GM19467 (cell line): ENCODE data around the gene GAPVD1.
"Not testable (repeated sequence)": the region's sequence is repeated elsewhere in the genome, so short reads cannot be mapped to it uniquely, and the experiment has no call there.

Source experiments
- ATAC-seq: cut with Tn5 transposase; IDR thresholded peaks from one replicate; pipeline ENCODE4 v1.9.1; 2021; ENCODE audit warnings: mild to moderate bottlenecking, moderate library complexity; ENCODE audit not compliant: unreplicated experiment

The GAPVD1 gene

GRCh38 chr9:125243792-125244260 is 17.8 kb upstream of the GAPVD1 start:
- no peak for ATAC-seq

DNA sequence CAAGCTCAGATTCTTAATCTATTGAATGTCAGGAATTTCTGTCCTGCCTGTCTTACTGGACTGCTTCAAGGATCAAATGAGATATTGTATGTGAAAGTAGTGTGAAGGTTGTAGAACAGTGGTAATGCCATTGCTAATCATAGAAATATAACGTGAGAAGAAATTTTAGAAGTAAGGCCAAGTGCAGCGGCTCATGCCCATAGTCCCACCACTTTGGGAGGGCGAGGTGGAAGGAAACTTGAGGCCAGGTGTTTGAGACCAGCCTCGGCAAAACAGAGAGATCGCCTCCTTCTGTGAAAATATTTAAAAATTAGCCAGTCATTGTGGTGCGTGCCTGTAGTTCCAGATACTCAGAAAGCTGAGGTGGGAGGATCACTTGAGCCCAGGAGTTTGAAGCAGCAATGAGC is 15.4 kb upstream of the GAPVD1 start:
- ATAC-seq: no peak

GRCh38 chr9:125254231-125254630 is 7.4 kb upstream of the GAPVD1 start:
- ATAC-seq: no peak

DNA sequence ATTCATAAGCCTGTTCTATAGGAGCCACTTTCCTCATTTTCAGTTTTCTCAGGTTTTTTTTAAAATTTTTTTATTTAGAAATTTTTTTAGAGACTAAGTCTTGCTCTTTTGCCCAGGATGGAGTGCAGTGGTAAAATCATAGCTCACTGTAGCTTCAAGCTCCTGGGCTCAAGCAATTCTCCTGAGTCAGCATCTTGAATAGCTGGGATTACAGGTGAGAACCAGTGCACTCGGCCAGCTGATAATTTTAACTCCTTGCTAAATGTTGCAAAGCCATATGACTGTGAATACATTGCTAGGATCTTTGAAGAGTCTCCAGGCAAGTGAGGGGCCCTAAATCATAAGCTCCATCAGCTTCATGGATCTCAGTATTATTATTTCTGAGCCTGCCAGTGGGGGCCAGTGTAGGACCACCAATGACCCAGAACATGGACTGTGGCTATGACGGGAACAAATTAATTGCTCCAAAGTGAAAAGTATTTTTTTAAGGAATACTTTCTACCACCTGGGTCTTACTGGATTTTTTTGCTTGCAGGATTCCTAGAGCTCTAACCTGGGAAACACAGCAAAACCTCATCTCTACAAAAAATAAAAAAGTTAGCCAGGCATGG is 5.7 kb upstream of the GAPVD1 start:
- no peak for ATAC-seq

DNA sequence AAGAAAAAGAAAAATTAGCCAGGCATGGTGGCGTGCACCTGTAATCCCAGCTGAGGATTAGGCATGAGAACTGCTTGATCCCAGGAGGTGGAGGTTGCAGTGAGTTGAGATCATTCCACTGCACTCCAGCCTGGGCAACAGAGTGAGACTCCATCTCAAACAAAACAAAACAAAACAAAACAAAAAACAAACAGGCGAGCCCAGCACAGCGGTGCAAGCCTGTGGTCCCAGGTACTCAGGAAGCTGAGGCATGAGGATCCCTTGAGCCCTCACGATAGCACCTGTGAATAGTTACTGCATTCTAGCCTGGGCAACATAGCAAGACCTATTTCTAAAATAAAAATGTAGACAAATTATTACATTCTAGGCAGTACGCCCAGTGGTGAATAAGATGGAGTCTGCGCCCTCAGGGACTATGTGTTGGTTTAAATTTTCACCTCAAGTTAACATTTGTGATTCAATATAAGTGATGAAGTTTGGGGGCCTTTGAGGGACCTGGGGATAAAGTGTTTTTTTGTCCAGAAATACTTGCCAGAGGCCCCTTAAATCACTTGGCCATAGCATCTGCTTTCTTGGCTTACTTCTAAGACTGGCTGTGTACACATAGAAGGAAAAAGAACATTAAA is 3.4 kb upstream of the GAPVD1 start:
- no peak for ATAC-seq

GRCh38 chr9:125258832-125259534 is 2.6 kb upstream of the GAPVD1 start:
- ATAC-seq: no peak

DNA sequence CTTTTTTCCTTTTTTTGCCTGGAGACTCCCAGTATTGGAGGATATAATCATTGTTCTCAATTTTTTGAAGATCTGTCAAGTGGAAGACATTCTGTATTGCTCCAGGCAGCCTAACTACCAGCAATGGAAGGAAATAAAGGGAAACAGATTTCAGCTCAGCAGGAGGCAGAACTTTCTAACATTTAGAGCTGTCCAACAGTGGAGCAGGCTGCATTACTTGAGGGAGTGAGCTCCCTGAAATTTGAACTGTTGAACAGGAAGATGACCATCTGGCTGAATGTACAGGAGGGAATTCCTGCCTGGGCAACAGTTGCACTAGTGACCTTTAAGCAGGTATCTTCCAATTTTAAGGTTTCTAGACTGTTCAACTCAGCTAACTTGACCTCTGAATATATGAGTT is 1.1 kb upstream of the GAPVD1 start:
- ATAC-seq: no peak

GRCh38 chr9:125262294-125262991 is 817 bp downstream of the GAPVD1 start:
- no peak for ATAC-seq

DNA sequence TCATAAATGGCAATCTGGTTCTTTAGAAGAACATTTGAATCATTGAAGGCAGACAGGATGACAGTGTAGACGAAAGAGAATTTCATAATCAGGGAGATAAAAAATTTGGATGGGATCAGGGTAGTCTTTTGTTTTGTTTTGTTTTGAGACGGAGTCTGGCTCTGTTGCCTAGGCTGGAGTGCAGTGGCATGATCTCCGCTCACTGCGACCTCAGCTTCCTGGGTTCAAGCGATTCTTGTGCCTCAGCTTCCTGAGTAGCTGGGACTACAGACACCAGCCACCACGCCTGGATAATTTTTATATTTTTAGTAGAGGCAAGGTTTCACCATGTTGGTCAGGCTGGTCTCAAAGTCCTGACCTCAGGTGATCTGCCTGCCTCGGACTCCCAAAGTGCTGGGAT is 2.4 kb downstream of the GAPVD1 start:
- not testable (repeated sequence) for ATAC-seq

GRCh38 chr9:125268394-125269013 is 6.9 kb downstream of the GAPVD1 start:
- no peak for ATAC-seq

DNA sequence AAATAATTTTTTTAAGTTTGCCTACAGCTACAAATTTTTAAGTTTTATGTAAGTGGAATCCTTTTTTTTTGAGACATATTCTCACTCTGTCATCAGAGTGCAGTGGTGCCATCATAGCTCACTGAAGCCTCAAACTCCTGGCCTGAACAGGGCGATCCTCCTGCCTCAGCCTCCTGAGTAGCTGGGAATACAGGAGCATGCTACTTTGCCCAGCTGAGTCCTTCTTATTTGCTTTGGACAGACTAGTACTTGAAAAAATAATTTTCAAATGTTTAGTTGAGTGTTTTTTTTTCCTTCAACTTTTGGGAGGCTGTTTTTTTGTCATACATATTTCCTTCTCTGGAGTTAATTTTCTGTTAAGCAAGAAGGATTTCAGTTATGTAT is 7.4 kb downstream of the GAPVD1 start:
- ATAC-seq: no peak

- ATAC-seq: no peak
Observed at GRCh38 chr9:125271081-125271480, 9.5 kb downstream of the GAPVD1 start.

- no peak for ATAC-seq
Observed at GRCh38 chr9:125272697-125273096, 11.1 kb downstream of the GAPVD1 start.

- no peak for ATAC-seq
Observed at GRCh38 chr9:125276771-125277170, 15.1 kb downstream of the GAPVD1 start.

DNA sequence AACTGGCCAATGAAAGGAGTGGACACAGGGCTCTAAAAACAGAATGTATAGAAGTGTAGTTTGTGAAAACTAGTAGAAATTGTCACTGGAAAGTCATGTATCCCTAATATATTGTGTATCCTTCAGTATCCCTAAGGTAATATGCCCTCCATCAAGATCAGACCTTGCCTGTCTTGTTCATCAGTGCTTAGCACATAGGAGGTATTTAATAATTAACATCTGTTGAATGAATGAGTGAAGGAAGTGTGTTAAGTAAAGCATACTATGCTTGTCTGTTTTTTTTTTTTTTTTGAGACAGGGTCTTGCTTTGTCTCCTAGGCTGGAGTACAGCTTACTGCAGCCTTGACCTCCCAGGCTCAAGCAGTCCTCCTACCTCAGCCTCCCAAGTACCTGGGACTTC is 15.8 kb downstream of the GAPVD1 start:
- ATAC-seq: no peak

DNA sequence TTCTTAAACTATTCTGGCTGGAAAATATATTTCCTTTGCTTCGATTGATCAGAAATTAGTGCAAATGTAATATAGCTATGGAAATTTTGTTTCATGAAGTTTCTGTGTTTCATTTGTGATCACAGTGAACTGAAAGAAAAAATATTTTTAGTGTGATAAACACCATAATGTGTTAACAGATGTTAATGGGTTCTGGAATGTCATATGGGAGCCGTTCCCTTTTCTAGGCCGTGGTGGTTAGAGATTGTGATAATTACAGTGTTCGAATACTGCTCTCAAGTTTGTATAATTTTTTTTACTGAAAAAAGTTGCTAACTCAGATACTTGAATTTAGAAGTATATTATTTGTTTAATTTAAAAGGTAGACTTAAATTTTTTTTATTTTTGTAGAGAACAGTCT is 19.3 kb downstream of the GAPVD1 start:
- ATAC-seq: no peak

GRCh38 chr9:125284855-125285254 is 23.2 kb downstream of the GAPVD1 start:
- no peak for ATAC-seq

GRCh38 chr9:125286935-125287433 is 25.4 kb downstream of the GAPVD1 start:
- not testable (repeated sequence) for ATAC-seq

DNA sequence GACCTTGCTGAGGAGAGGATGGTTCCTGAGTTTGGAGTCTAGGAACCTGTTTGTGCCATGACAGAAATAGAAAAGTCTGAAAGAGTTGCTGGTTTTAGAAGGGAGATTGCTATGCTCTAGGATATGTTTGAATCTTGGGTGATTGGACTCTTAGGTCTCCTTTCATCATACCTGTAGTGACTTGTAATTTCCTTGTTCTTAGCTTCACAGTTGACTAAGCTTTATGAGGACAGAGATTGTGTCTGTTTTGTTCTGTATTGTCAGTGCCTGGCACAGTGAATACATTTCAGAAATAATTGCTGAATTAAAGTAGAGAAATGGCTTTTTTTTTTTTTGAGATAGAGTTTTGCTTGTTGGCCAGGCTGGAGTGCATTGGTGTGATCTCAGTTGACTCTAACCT is 31.5 kb downstream of the GAPVD1 start:
- no peak for ATAC-seq

GRCh38 chr9:125295657-125296056 is 34.0 kb downstream of the GAPVD1 start:
- ATAC-seq: no peak

- ATAC-seq: no peak
Observed at GRCh38 chr9:125296843-125297372, 35.3 kb downstream of the GAPVD1 start.
